H1 (cell line): ENCODE results near the gene TMEM35A.
A peak's percentile ranks its signal among the peaks of the same experiment; 100 is the strongest.

ENCODE experiments used
- CTCF ChIP-seq, 3 experiments: IDR thresholded peaks; 1 replicate in 2 of 3; 2 replicates in 1 of 3; pipeline versions ENCODE4 v1.5.1 to v1.6.1; 2011; ENCODE audit warnings: low read length in 3 of 3, mild to moderate bottlenecking in 3 of 3, inconsistent platforms in 2 of 3, low read depth in 1 of 3, moderate library complexity in 1 of 3; ENCODE audit not compliant: insufficient read depth in 1 of 3; ENCODE audit errors: control extremely low read depth in 1 of 3
- EP300 ChIP-seq, 2 experiments: IDR thresholded peaks; 1 replicate in 1 of 2; 2 replicates in 1 of 2; pipeline ENCODE4 v1.6.1; 2011 to 2012; ENCODE audit warnings: low read depth in 2 of 2, low read length in 2 of 2, mild to moderate bottlenecking in 2 of 2, borderline replicate concordance in 1 of 2, inconsistent platforms in 1 of 2, moderate library complexity in 1 of 2
- MAX ChIP-seq: IDR thresholded peaks from 2 replicates; pipeline ENCODE4 v1.6.1; 2012; ENCODE audit warnings: inconsistent platforms
- NRF1 ChIP-seq: IDR thresholded peaks from 2 replicates; pipeline ENCODE4 v1.6.1; 2011; ENCODE audit warnings: mild to moderate bottlenecking, low read depth, low read length, improper control_type of control experiment
- POLR2A ChIP-seq, 2 experiments: IDR thresholded peaks; 1 replicate in 1 of 2; 2 replicates in 1 of 2; pipeline ENCODE4 v1.6.1; 2011; ENCODE audit warnings: low read depth in 2 of 2, low read length in 2 of 2, mild to moderate bottlenecking in 2 of 2; ENCODE audit errors: control extremely low read depth in 1 of 2
- POLR2AphosphoS5 ChIP-seq: IDR thresholded peaks from 2 replicates; pipeline ENCODE4 v1.6.1; 2011; ENCODE audit warnings: low read depth, low read length
- RAD21 ChIP-seq, 2 experiments: IDR thresholded peaks in 1 of 2; conservative IDR thresholded peaks in 1 of 2; 2 replicates each; pipeline ENCODE4 v1.6.1; 2011; ENCODE audit warnings: low read depth in 2 of 2, low read length in 2 of 2, improper control_type of control experiment in 1 of 2, inconsistent platforms in 1 of 2, mild to moderate bottlenecking in 1 of 2, moderate library complexity in 1 of 2
- SIN3A ChIP-seq, 2 experiments: IDR thresholded peaks in 1 of 2; conservative IDR thresholded peaks in 1 of 2; 2 replicates each; pipeline ENCODE4 v1.6.1; 2011 to 2012; ENCODE audit warnings: low read length in 2 of 2, improper control_type of control experiment in 1 of 2, low read depth in 1 of 2, mild to moderate bottlenecking in 1 of 2
- TCF12 ChIP-seq: IDR thresholded peaks from 2 replicates; pipeline ENCODE4 v1.6.1; 2011; ENCODE audit warnings: low read depth, mild to moderate bottlenecking, low read length

- TF ChIP-seq MAX (peak; percentile 50; the same call in 1 of the 2 replicates), CTCF (IDR thresholded peaks at IDR 0.05; ENCODE audit: control extremely low read depth in 1 of 3, insufficient read depth in 1 of 3, low read depth in 1 of 3, low read length in 3 of 3) (no peak), SIN3A (conservative IDR thresholded peaks at IDR 0.05 in 1 of 2, IDR thresholded peaks at IDR 0.05 in 1 of 2; ENCODE audit: low read depth in 1 of 2, low read length in 2 of 2) (no peak; a peak in 1 of 4 replicates), POLR2A (IDR thresholded peaks at IDR 0.05; ENCODE audit: control extremely low read depth in 1 of 2, low read depth in 2 of 2, low read length in 2 of 2) (peak in 1 of 2 experiments; percentile 80; a peak in 2 of 3 replicates), TCF12 (no peak), POLR2AphosphoS5 (peak; percentile 57; the same call in 1 of the 2 replicates), RAD21 (IDR thresholded peaks at IDR 0.05 in 1 of 2, conservative IDR thresholded peaks at IDR 0.05 in 1 of 2; ENCODE audit: low read depth in 2 of 2, low read length in 2 of 2) (no peak), EP300 (IDR thresholded peaks at IDR 0.05; ENCODE audit: borderline replicate concordance in 1 of 2, low read depth in 2 of 2, low read length in 2 of 2) (no peak), NRF1 (peak; percentile 67)
These were observed 19.1 kb downstream of the TMEM35A start, which contains the start of gene CENPI for GRCh38 chrX:101097546-101098453.
